Stomach smooth muscle (tissue), 2 donors: ENCODE results near the gene P2RY8.
"Not testable (repeated sequence)": the region's sequence is repeated elsewhere in the genome, so short reads cannot be mapped to it uniquely, and the experiment has no call there.

ENCODE experiments used
- H3K27ac ChIP-seq: one replicate; pipeline ENCODE4 v1.7.0; 2013; ENCODE audit warnings: mild to moderate bottlenecking, low read length, inconsistent platforms
- H3K27me3 ChIP-seq, 2 donors: one replicate each; pipeline ENCODE4 v1.7.0; 2013; ENCODE audit warnings: low read length in 2 of 2; ENCODE audit not compliant: insufficient read depth in 2 of 2, control insufficient read depth in 1 of 2
- H3K36me3 ChIP-seq, 2 donors: one replicate each; pipeline ENCODE4 v1.7.0; 2013; ENCODE audit warnings: low read length in 2 of 2; ENCODE audit not compliant: control insufficient read depth in 2 of 2, insufficient read depth in 2 of 2
- H3K4me1 ChIP-seq: one replicate; pipeline ENCODE4 v1.7.0; 2013; ENCODE audit warnings: low read length; ENCODE audit not compliant: control insufficient read depth, insufficient read depth
- H3K4me3 ChIP-seq, 2 donors: one replicate each; pipeline ENCODE4 v1.7.0; 2013; ENCODE audit warnings: low read length in 2 of 2
- H3K9ac ChIP-seq, 2 donors: one replicate each; pipeline ENCODE4 v1.7.0; 2013; ENCODE audit warnings: low read length in 2 of 2, mild to moderate bottlenecking in 1 of 2
- H3K9me3 ChIP-seq, 2 donors: one replicate each; pipeline ENCODE4 v1.7.0; 2013; ENCODE audit warnings: low read length in 2 of 2; ENCODE audit not compliant: control insufficient read depth in 2 of 2
- donor health status: healthy.
- donor health status: Pancreatic carcinoma.

The P2RY8 gene

GRCh38 chrX:1485033-1485432 lies 52.0 kb downstream of the P2RY8 start:
- Histone ChIP-seq H3K27me3 (peaks cover 9 to 11% of the 10 kb centered on the region in 2 donors), H3K27ac (no peak overlapping the region), H3K9me3 (peaks cover 3 to 5% of the 10 kb centered on the region in 2 donors), H3K4me1 (peaks cover 2% of the 10 kb centered on the region), H3K36me3 (no peaks in the 10 kb centered on the region), H3K4me3 (no peak overlapping the region), H3K9ac (no peak overlapping the region)

- H3K27ac ChIP-seq: no peak overlapping the region
- H3K9me3 ChIP-seq: peaks cover 3 to 9% of the 10 kb centered on the region in 2 donors
- no peaks in the 10 kb centered on the region for H3K36me3 ChIP-seq
- peaks cover 2% of the 10 kb centered on the region for H3K4me1 ChIP-seq
- no peak overlapping the region for H3K9ac ChIP-seq
- H3K4me3 ChIP-seq: no peak overlapping the region
- H3K27me3 ChIP-seq: peaks cover 9 to 11% of the 10 kb centered on the region in 2 donors
These were observed 52.4 kb downstream of the P2RY8 start for GRCh38 chrX:1484638-1485019.

GRCh38 chrX:1483843-1484637 lies 52.9 kb downstream of the P2RY8 start:
- H3K36me3 ChIP-seq: no peaks in the 10 kb centered on the region
- no peak overlapping the region for H3K27ac ChIP-seq
- peaks cover 2% of the 10 kb centered on the region for H3K4me1 ChIP-seq

GRCh38 chrX:1482530-1482928 lies 54.5 kb downstream of the P2RY8 start:
- not testable (repeated sequence) for H3K4me1 ChIP-seq, H3K27me3 ChIP-seq, H3K9ac ChIP-seq, H3K36me3 ChIP-seq, H3K27ac ChIP-seq, H3K4me3 ChIP-seq
- H3K9me3 ChIP-seq: peaks cover 5 to 14% of the 10 kb centered on the region in 2 donors

More at GRCh38 chrX:1483843-1484637, 52.9 kb downstream of the P2RY8 start:
- H3K9me3 ChIP-seq: peaks cover 4 to 9% of the 10 kb centered on the region in 2 donors
- no peak overlapping the region for H3K9ac ChIP-seq
- H3K27me3 ChIP-seq: peaks cover 9 to 11% of the 10 kb centered on the region in 2 donors
- H3K4me3 ChIP-seq: no peak overlapping the region

GRCh38 chrX:1481636-1482529 lies 55.1 kb downstream of the P2RY8 start:
- Histone ChIP-seq H3K4me3 (no peak overlapping the region), H3K9me3 (peaks cover 5 to 14% of the 10 kb centered on the region in 2 donors), H3K27me3 (peaks cover 6% of the 10 kb centered on the region in 2 donors), H3K4me1 (peaks cover 2% of the 10 kb centered on the region), H3K27ac (no peak overlapping the region), H3K36me3 (no peaks in the 10 kb centered on the region), H3K9ac (no peak overlapping the region)

- H3K27ac ChIP-seq: no peak overlapping the region
These were observed 56.8 kb downstream of the P2RY8 start for GRCh38 chrX:1480082-1480785.

GRCh38 chrX:1477801-1478458 lies 59.1 kb downstream of the P2RY8 start:
- no peaks in the 10 kb centered on the region for H3K36me3 ChIP-seq
- H3K27ac ChIP-seq: no peak overlapping the region
- no peak overlapping the region for H3K9ac ChIP-seq
- H3K4me3 ChIP-seq: no peak overlapping the region
- H3K4me1 ChIP-seq: peaks cover 2% of the 10 kb centered on the region
- peaks cover 0 to 6% of the 10 kb centered on the region in 2 donors for H3K27me3 ChIP-seq
- peaks cover 3 to 14% of the 10 kb centered on the region in 2 donors for H3K9me3 ChIP-seq

More at GRCh38 chrX:1480082-1480785, 56.8 kb downstream of the P2RY8 start:
- no peak overlapping the region for H3K9ac ChIP-seq
- peaks cover 2 to 6% of the 10 kb centered on the region in 2 donors for H3K27me3 ChIP-seq
- H3K9me3 ChIP-seq: peaks cover 3 to 14% of the 10 kb centered on the region in 2 donors
- H3K4me3 ChIP-seq: no peak overlapping the region
- no peaks in the 10 kb centered on the region for H3K36me3 ChIP-seq
- H3K4me1 ChIP-seq: peaks cover 2% of the 10 kb centered on the region

- Histone ChIP-seq H3K27ac (no peak overlapping the region), H3K36me3 (no peaks in the 10 kb centered on the region), H3K4me3 (no peak overlapping the region)
These were observed 59.8 kb downstream of the P2RY8 start for GRCh38 chrX:1477229-1477628.

GRCh38 chrX:1476682-1477081 lies 60.3 kb downstream of the P2RY8 start:
- Histone ChIP-seq H3K4me1 (peaks cover under 1% of the 10 kb centered on the region), H3K27me3 (peaks cover 0 to 5% of the 10 kb centered on the region in 2 donors), H3K9ac (no peak overlapping the region)

More at GRCh38 chrX:1477229-1477628, 59.8 kb downstream of the P2RY8 start:
- H3K9ac ChIP-seq: no peak overlapping the region
- peaks cover 0 to 6% of the 10 kb centered on the region in 2 donors for H3K27me3 ChIP-seq
- H3K4me1 ChIP-seq: peaks cover 2% of the 10 kb centered on the region
- peaks cover 3 to 14% of the 10 kb centered on the region in 2 donors for H3K9me3 ChIP-seq

GRCh38 chrX:1475881-1476280 lies 61.1 kb downstream of the P2RY8 start:
- Histone ChIP-seq H3K9ac (no peak overlapping the region), H3K27me3 (peaks cover 0 to under 1% of the 10 kb centered on the region in 2 donors), H3K36me3 (no peaks in the 10 kb centered on the region), H3K4me3 (no peak overlapping the region), H3K9me3 (peaks cover 3 to 14% of the 10 kb centered on the region in 2 donors), H3K27ac (no peak overlapping the region), H3K4me1 (no peaks in the 10 kb centered on the region)

More at GRCh38 chrX:1476682-1477081, 60.3 kb downstream of the P2RY8 start:
- H3K4me3 ChIP-seq: no peak overlapping the region
- no peak overlapping the region for H3K27ac ChIP-seq
- H3K9me3 ChIP-seq: peaks cover 3 to 14% of the 10 kb centered on the region in 2 donors
- H3K36me3 ChIP-seq: no peaks in the 10 kb centered on the region
